HepG2 (cell line): ENCODE data around the gene PKP4. TPM values are rescaled to one million over a fixed set of nuclear protein-coding genes. Genes with fewer than 3 reads are reported as not detected.

Source experiments
- ATAC-seq: fragments of 200-7000 bp; cut with Tn5 transposase; 3 replicates; pipeline ENCODE4 v1.9.1; 2020; ENCODE audit warnings: mild to moderate bottlenecking, moderate library complexity
- BruUV-seq: library from RNA; stranded (reverse); fragments of 400-500 nt; replicated peaks from 2 replicates; lab custom pipeline; 2021; lab: Mats Ljungman, UMichigan
- CTCF ChIA-PET: fragments of 300-600 bp; formaldehyde crosslinking; extraction: SDS; loops from one replicate; lab custom pipeline; 2021; ENCODE audit warnings: low total read pairs, inconsistent platforms, low intra/inter-chr PET ratio; lab: Yijun Ruan, JAX
- POLR2A ChIA-PET: fragments of 350-600 bp; sonication (Branson Sonifier 250); formaldehyde crosslinking; loops from one replicate; lab custom pipeline; 2020; ENCODE audit warnings: antibody characterized with exemption, inconsistent platforms; lab: Yijun Ruan, JAX
- DNase-seq: peaks from one replicate; pipeline ENCODE4 v3.0.0-alpha.2; 2015; ENCODE audit warnings: low spot score
- FAIRE-seq: peaks from 3 replicates; lab custom pipeline; 2011; peaks lifted over from hg19 to GRCh38; lab: Jason Lieb, UNC
- H2AFZ ChIP-seq: one replicate; pipeline ENCODE4 v1.6.1; 2011; ENCODE audit warnings: low read length, inconsistent platforms
- H3K27ac ChIP-seq: fragments of 300-600 bp; 3 replicates; pipeline ENCODE4 v1.8.0; 2011; ENCODE audit warnings: mixed run types, mild to moderate bottlenecking, mixed read lengths, low read length, inconsistent platforms; ENCODE audit not compliant: insufficient read depth; ENCODE audit errors: extremely low read length
- H3K27me3 ChIP-seq, 2 experiments: fragments of 200-600 bp in 1 of 2; 2 replicates in 1 of 2; 3 replicates in 1 of 2; pipeline versions ENCODE4 v1.6.0 to v1.8.0; 2011; ENCODE audit warnings: low read length in 2 of 2, mild to moderate bottlenecking in 2 of 2, moderate library complexity in 2 of 2, inconsistent platforms in 1 of 2; ENCODE audit not compliant: insufficient read depth in 2 of 2, control insufficient read depth in 1 of 2
- H3K36me3 ChIP-seq, 2 experiments: fragments of 200-600 bp in 1 of 2; replicated peaks in 1 of 2; 2 replicates in 1 of 2; 3 replicates in 1 of 2; pipeline versions ENCODE4 v1.5.1 to v1.8.0; 2011; ENCODE audit warnings: low read length in 2 of 2, inconsistent platforms in 1 of 2; ENCODE audit not compliant: insufficient read depth in 2 of 2, control insufficient read depth in 1 of 2
- H3K4me1 ChIP-seq: 2 replicates; pipeline ENCODE4 v1.5.1; 2012; ENCODE audit warnings: low read length, inconsistent platforms; ENCODE audit not compliant: insufficient read depth
- H3K4me2 ChIP-seq: 2 replicates; pipeline ENCODE4 v1.6.0; 2011; ENCODE audit warnings: low read depth, low read length, inconsistent platforms
- H3K4me3 ChIP-seq, 3 experiments: fragments of 200-600 bp in 1 of 3; sonication (generic), shearing (Covaris generic) in 1 of 3; replicated peaks in 1 of 3; 2 replicates each; pipeline ENCODE4 v1.5.1; 2011 to 2016; ENCODE audit warnings: low read length in 3 of 3, inconsistent platforms in 2 of 3, low read depth in 2 of 3, mild to moderate bottlenecking in 2 of 3, control low read depth in 1 of 3, mixed read lengths in 1 of 3; ENCODE audit not compliant: insufficient read depth in 1 of 3
- H3K79me2 ChIP-seq: one replicate; pipeline ENCODE4 v1.6.1; 2011; ENCODE audit warnings: low read length, inconsistent platforms; ENCODE audit not compliant: insufficient read depth
- H3K9ac ChIP-seq: 2 replicates; pipeline ENCODE4 v1.6.0; 2011; ENCODE audit warnings: mild to moderate bottlenecking, low read depth, low read length, inconsistent platforms; ENCODE audit not compliant: insufficient read depth
- H3K9me3 ChIP-seq: 2 replicates; pipeline ENCODE4 v1.5.1; 2012; ENCODE audit warnings: mild to moderate bottlenecking, low read length
- H4K20me1 ChIP-seq: 2 replicates; pipeline ENCODE4 v1.6.0; 2011; ENCODE audit warnings: inconsistent platforms, mild to moderate bottlenecking, low read length, moderate library complexity; ENCODE audit not compliant: insufficient read depth
- CHCHD3 ChIP-seq: sonication (generic); formaldehyde crosslinking; IDR thresholded peaks from 2 replicates; pipeline ENCODE4 v1.8.0; 2022; ENCODE audit warnings: mild to moderate bottlenecking, missing genetic modification reagents, moderate library complexity
- FOXP4 ChIP-seq: sonication (generic); formaldehyde crosslinking; IDR thresholded peaks from 2 replicates; pipeline ENCODE4 v1.4.0; 2020; ENCODE audit warnings: missing genetic modification reagents
- FUBP1 ChIP-seq: sonication (generic); formaldehyde crosslinking; IDR thresholded peaks from 2 replicates; pipeline ENCODE4 v1.5.1; 2020; ENCODE audit warnings: missing genetic modification reagents, mild to moderate bottlenecking, borderline replicate concordance
- MAZ ChIP-seq, 2 experiments: sonication (generic) in 1 of 2; formaldehyde crosslinking in 1 of 2; IDR thresholded peaks; 2 replicates each; pipeline versions ENCODE4 v1.5.0 to v1.6.1; 2012 to 2020; ENCODE audit warnings: low read depth in 2 of 2, mild to moderate bottlenecking in 2 of 2, borderline replicate concordance in 1 of 2, improper control_type of control experiment in 1 of 2, low read length in 1 of 2, missing genetic modification reagents in 1 of 2, moderate library complexity in 1 of 2
- MXD1 ChIP-seq: sonication (generic); formaldehyde crosslinking; IDR thresholded peaks from 2 replicates; pipeline ENCODE4 v1.4.0; 2020; ENCODE audit warnings: mild to moderate bottlenecking, missing genetic modification reagents
- NFKBIZ ChIP-seq: IDR thresholded peaks from 2 replicates; pipeline ENCODE4 v1.6.1; 2018; ENCODE audit warnings: missing genetic modification reagents, missing compliant biosample characterization
- RFX3 ChIP-seq: IDR thresholded peaks from 2 replicates; pipeline ENCODE4 v1.6.1; 2016; ENCODE audit warnings: missing biosample characterization, missing genetic modification reagents
- SALL2 ChIP-seq: sonication (generic); formaldehyde crosslinking; IDR thresholded peaks from 2 replicates; pipeline ENCODE4 v1.8.1; 2023; ENCODE audit warnings: mild to moderate bottlenecking, missing genetic modification reagents, inconsistent platforms
- TP53 ChIP-seq: sonication (generic); formaldehyde crosslinking; conservative IDR thresholded peaks from 2 replicates; pipeline ENCODE4 v1.4.0; 2020; ENCODE audit warnings: missing genetic modification reagents
- TSC22D2 ChIP-seq: sonication (generic); formaldehyde crosslinking; IDR thresholded peaks from 2 replicates; pipeline ENCODE4 v1.5.1; 2020; ENCODE audit warnings: missing genetic modification reagents, mild to moderate bottlenecking, borderline replicate concordance
- U2AF1 ChIP-seq: fragments of 200-400 bp; formaldehyde crosslinking; optimal IDR thresholded peaks from 2 replicates; pipeline ENCODE3; 2017; ENCODE audit warnings: mild to moderate bottlenecking, low read depth, low read length
- YY1 ChIP-seq: IDR thresholded peaks from 2 replicates; pipeline ENCODE4 v1.6.1; 2011; ENCODE audit warnings: low read length, low read depth, moderate library complexity, mild to moderate bottlenecking; ENCODE audit not compliant: insufficient read depth, insufficient replicate concordance
- ZC3H13 ChIP-seq: sonication (generic); formaldehyde crosslinking; IDR thresholded peaks from 2 replicates; pipeline ENCODE4 v1.8.1; 2023; ENCODE audit warnings: mild to moderate bottlenecking, missing genetic modification reagents, moderate library complexity
- ZFP82 ChIP-seq: sonication (generic); formaldehyde crosslinking; IDR thresholded peaks from 2 replicates; pipeline ENCODE4 v1.5.1; 2020; ENCODE audit warnings: mild to moderate bottlenecking, missing genetic modification reagents, borderline replicate concordance
- ZNF605 ChIP-seq: sonication (generic); formaldehyde crosslinking; IDR thresholded peaks from 2 replicates; pipeline ENCODE4 v1.8.0; 2022; ENCODE audit warnings: mild to moderate bottlenecking, missing genetic modification reagents
- ZNF792 ChIP-seq: IDR thresholded peaks from 2 replicates; pipeline ENCODE4 v1.6.1; 2016
- WGBS: methylation state at CpG from one replicate; pipeline ENCODE4 v1.1.6; 2017; ENCODE audit warnings: low lambda C conversion rate; 5-methylcytosine and 5-hydroxymethylcytosine counted together
- in situ Hi-C: cut with HindIII; loops from 2 replicates; pipeline ENCODE4 v1.10.0; 2017; ENCODE audit warnings: low pct_unique_long_range_greater_than_20kb; ENCODE audit not compliant: extremely low pct_ligation_motif_present
- intact Hi-C: fragments of 100-400 bp; cut with micrococcal nuclease; formaldehyde crosslinking; loops from one replicate; pipeline ENCODE4 v1.10.0; 2022; ENCODE audit not compliant: unreplicated experiment
- polyA plus RNA-seq, 8 experiments: library from polyadenylated mRNA; depleted of rRNA in 3 of 8; stranded (reverse) in 7 of 8; unstranded in 1 of 8; fragments of >200 nt; fragmentation: Illumina TruSeq in 4 of 8; extraction: Trizol in 4 of 8; gene quantifications; 2 replicates each; pipeline versions ENCODE4 v1.2.1 to v1.2.3, GENCODE V29; 2011 to 2016; ENCODE audit warnings: low read depth in 4 of 8, missing spikeins in 1 of 8, mixed read lengths in 1 of 8; ENCODE audit not compliant: insufficient read depth in 1 of 8
- total RNA-seq, 5 experiments: library from RNA; depleted of rRNA; stranded (reverse); fragments of >200 nt; fragmentation: Illumina TruSeq; extraction: Trizol; gene quantifications; 2 replicates each; pipeline ENCODE4 v1.2.3, GENCODE V29; 2016; ENCODE audit warnings: low read depth in 1 of 5

PKP4 gene
- total and polyA plus RNA-seq, 2 of the 13 experiments (the other 11 are each of a cell fraction or from before 2014, with no cell fraction given), result 80.9 to 90.5 TPM

- no peak for FAIRE-seq
- in situ Hi-C loops, result no loop called here
- no TSS peak for BruUV-seq
Measured at GRCh38 chr2:158624071-158624667, 167.4 kb downstream of the PKP4 start.

More at GRCh38 chr2:158624071-158624667, 167.4 kb downstream of the PKP4 start:
- Histone ChIP-seq H4K20me1 (no peaks in the 10 kb centered on the region), H3K4me2 (no peak overlapping the region), H3K4me3 (no peak overlapping the region), H3K36me3 (peaks cover 28 to 55% of the 10 kb centered on the region in 2 experiments), H3K4me1 (peaks cover 7% of the 10 kb centered on the region), H3K9me3 (no peaks in the 10 kb centered on the region), H3K79me2 (no peaks in the 10 kb centered on the region), H2AFZ (no peak overlapping the region), H3K27ac (no peak overlapping the region), H3K27me3 (no peaks in the 10 kb centered on the region), H3K9ac (no peak overlapping the region)
- TF ChIP-seq FUBP1 (CRISPR knock-in tag) (no peak), U2AF1 (no peak), RFX3 (no peak), ZC3H13 (CRISPR knock-in tag) (no peak), CHCHD3 (CRISPR knock-in tag) (no peak), ZNF792 (CRISPR knock-in tag) (no peak), TSC22D2 (CRISPR knock-in tag) (no peak), NFKBIZ (CRISPR knock-in tag) (no peak), SALL2 (no peak), ZFP82 (CRISPR knock-in tag) (no peak), TP53 (no peak), ZNF605 (CRISPR knock-in tag) (no peak), YY1 (no peak), FOXP4 (CRISPR knock-in tag) (no peak), MAZ (IDR thresholded peaks at IDR 0.05; ENCODE audit: borderline replicate concordance, low read depth, low read length) (no peak), MAZ (CRISPR knock-in tag; IDR thresholded peaks at IDR 0.05; ENCODE audit: low read depth) (no peak), MXD1 (CRISPR knock-in tag) (no peak)
- DNase-seq, result no peak
- WGBS, result 97% methylated on average over 3 of the region's 3 CpGs
- CTCF ChIA-PET, result no interaction called here
- ATAC-seq, result no peak
- intact Hi-C loops, result no loop called here
- POLR2A ChIA-PET, result no interaction called here
